ENCODE results near the gene ASH1L.

DNA sequence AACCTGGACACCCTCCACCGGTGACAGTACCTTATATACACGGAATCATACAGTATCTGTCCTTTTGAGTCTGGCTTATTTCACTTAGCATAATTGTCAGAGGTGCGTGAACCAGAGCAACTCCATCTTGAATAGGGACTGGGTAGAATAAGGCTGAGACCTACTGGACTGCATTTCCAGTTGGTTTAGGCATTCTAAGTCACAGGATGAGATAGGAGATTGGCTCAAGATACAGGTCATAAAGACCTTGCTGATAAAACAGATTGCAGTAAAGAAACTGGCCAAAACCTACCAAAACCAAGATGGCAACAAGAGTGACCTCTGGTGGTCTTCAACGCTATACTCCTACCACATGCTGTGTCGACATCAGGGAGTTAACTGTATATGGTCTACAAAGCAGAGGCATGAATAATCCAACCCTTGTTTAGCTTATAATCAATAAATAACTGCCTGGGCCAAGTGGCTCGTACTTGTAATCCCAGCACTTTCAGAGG, 255.3 kb downstream of the ASH1L start:
- TF ChIP-seq POLR2AphosphoS5 (IDR thresholded peaks at IDR 0.05) (no peak), POLR2A (IDR thresholded peaks at IDR 0.05) (no peak)
- TF ChIP-seq, protein P1, sequence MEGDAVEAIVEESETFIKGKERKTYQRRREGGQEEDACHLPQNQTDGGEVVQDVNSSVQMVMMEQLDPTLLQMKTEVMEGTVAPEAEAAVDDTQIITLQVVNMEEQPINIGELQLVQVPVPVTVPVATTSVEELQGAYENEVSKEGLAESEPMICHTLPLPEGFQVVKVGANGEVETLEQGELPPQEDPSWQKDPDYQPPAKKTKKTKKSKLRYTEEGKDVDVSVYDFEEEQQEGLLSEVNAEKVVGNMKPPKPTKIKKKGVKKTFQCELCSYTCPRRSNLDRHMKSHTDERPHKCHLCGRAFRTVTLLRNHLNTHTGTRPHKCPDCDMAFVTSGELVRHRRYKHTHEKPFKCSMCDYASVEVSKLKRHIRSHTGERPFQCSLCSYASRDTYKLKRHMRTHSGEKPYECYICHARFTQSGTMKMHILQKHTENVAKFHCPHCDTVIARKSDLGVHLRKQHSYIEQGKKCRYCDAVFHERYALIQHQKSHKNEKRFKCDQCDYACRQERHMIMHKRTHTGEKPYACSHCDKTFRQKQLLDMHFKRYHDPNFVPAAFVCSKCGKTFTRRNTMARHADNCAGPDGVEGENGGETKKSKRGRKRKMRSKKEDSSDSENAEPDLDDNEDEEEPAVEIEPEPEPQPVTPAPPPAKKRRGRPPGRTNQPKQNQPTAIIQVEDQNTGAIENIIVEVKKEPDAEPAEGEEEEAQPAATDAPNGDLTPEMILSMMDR (IDR thresholded peaks at IDR 0.05), result peak in 3 of 4 experiments; percentile 12 to 41 (median 28)
